B cell (primary cell): Measurements from ENCODE around the gene CALHM4. TPM values are rescaled to one million over a fixed set of nuclear protein-coding genes. Genes with fewer than 3 reads are reported as not detected.

Experiments used
- ATAC-seq: fragments of 200-7000 bp; cut with Tn5 transposase; one replicate; pipeline ENCODE4 v1.10.0; 2021; ENCODE audit warnings: low read depth, mild to moderate bottlenecking, moderate number of reproducible peaks, moderate library complexity
- CTCF ChIA-PET: fragments of 350-600 bp; sonication (Branson Sonifier 250); formaldehyde crosslinking; loops from one replicate; lab custom pipeline; 2021; ENCODE audit warnings: antibody characterized with exemption, inconsistent platforms; lab: Charles Lee
- POLR2A ChIA-PET: fragments of 350-600 bp; sonication (Branson Sonifier 250); formaldehyde crosslinking; loops from one replicate; lab custom pipeline; 2021; ENCODE audit warnings: antibody characterized with exemption; lab: Charles Lee
- DNase-seq: peaks from one replicate; pipeline ENCODE4 v3.0.0; 2013
- H2AFZ ChIP-seq: 2 replicates; pipeline ENCODE4 v1.6.1; 2012; ENCODE audit warnings: mild to moderate bottlenecking, low read depth, low read length; ENCODE audit not compliant: insufficient read depth, poor library complexity, severe bottlenecking
- H3K27ac ChIP-seq, 2 donors: 1 replicate in 1 of 2; 2 replicates in 1 of 2; pipeline ENCODE4 v1.5.1; 2012 to 2013; ENCODE audit warnings: low read length in 2 of 2, mild to moderate bottlenecking in 2 of 2, moderate library complexity in 1 of 2
- H3K27me3 ChIP-seq, 4 experiments: fragments of 200-600 bp in 1 of 4; sonication (generic) in 1 of 4; replicated peaks in 1 of 4; 1 replicate in 2 of 4; 2 replicates in 2 of 4; pipeline versions ENCODE4 v1.6.1 to v1.7.0; 2013 to 2016; ENCODE audit warnings: low read length in 3 of 4, mild to moderate bottlenecking in 2 of 4, mixed read lengths in 1 of 4, moderate library complexity in 1 of 4; ENCODE audit not compliant: insufficient read depth in 4 of 4, control insufficient read depth in 3 of 4; ENCODE audit errors: control extremely low read depth in 1 of 4
- H3K36me3 ChIP-seq, 2 experiments: replicated peaks in 1 of 2; 1 replicate in 1 of 2; 2 replicates in 1 of 2; pipeline versions ENCODE4 v1.6.1 to v1.7.1; 2013; ENCODE audit warnings: low read length in 1 of 2; ENCODE audit not compliant: insufficient read depth in 2 of 2, control insufficient read depth in 1 of 2; ENCODE audit errors: control extremely low read depth in 1 of 2, extremely low read depth in 1 of 2
- H3K4me1 ChIP-seq, 2 donors: fragments of 200-600 bp in 1 of 2; sonication (generic) in 1 of 2; 1 replicate in 1 of 2; 2 replicates in 1 of 2; pipeline versions ENCODE4 v1.5.1 to v1.6.1; 2013 to 2017; ENCODE audit warnings: low read length in 2 of 2; ENCODE audit not compliant: control insufficient read depth in 2 of 2, insufficient read depth in 2 of 2
- H3K4me2 ChIP-seq: replicated peaks from 2 replicates; pipeline ENCODE3; 2012; ENCODE audit warnings: mild to moderate bottlenecking, low read depth, low read length; ENCODE audit not compliant: poor library complexity, severe bottlenecking
- H3K4me3 ChIP-seq, 5 experiments: fragments of 200-600 bp in 1 of 5; sonication (generic) in 1 of 5; 1 replicate in 3 of 5; 2 replicates in 2 of 5; pipeline versions ENCODE4 v1.5.1 to v1.7.0; 2011 to 2016; ENCODE audit warnings: low read length in 4 of 5, mild to moderate bottlenecking in 4 of 5, low read depth in 2 of 5, control low read depth in 1 of 5, moderate library complexity in 1 of 5; ENCODE audit not compliant: insufficient read depth in 1 of 5; ENCODE audit errors: control extremely low read depth in 1 of 5, extremely low read depth in 1 of 5
- H3K79me2 ChIP-seq: fragments of 200-600 bp; sonication (generic); one replicate; pipeline ENCODE4 v1.6.0; 2016; ENCODE audit warnings: low read length; ENCODE audit not compliant: control insufficient read depth, insufficient read depth
- H3K9ac ChIP-seq: fragments of 200-600 bp; sonication (generic); 2 replicates; pipeline ENCODE4 v1.6.1; 2017; ENCODE audit warnings: mild to moderate bottlenecking, low read length, moderate library complexity
- H3K9me3 ChIP-seq, 3 donors: one replicate each; pipeline versions ENCODE4 v1.6.1 to v1.7.1; 2013; ENCODE audit warnings: low read length in 2 of 3; ENCODE audit not compliant: control insufficient read depth in 2 of 3, insufficient read depth in 1 of 3; ENCODE audit errors: control extremely low read depth in 1 of 3
- H4K20me1 ChIP-seq: 2 replicates; pipeline ENCODE4 v1.6.0; 2012; ENCODE audit warnings: mild to moderate bottlenecking, low read length; ENCODE audit not compliant: insufficient read depth, control insufficient read depth, poor library complexity, severe bottlenecking
- H3K27ac Mint-ChIP-seq: one replicate; pipeline ENCODE4 v1.8.0; 2021; ENCODE audit warnings: mixed read lengths
- H3K27me3 Mint-ChIP-seq: one replicate; pipeline ENCODE4 v1.8.0; 2021; ENCODE audit warnings: mixed read lengths
- H3K4me1 Mint-ChIP-seq: one replicate; pipeline ENCODE4 v1.8.0; 2021; ENCODE audit warnings: mixed read lengths
- H3K4me3 Mint-ChIP-seq: one replicate; pipeline ENCODE4 v1.8.0; 2021; ENCODE audit warnings: mixed read lengths
- H3K9me3 Mint-ChIP-seq: one replicate; pipeline ENCODE4 v1.8.0; 2022; ENCODE audit warnings: mixed read lengths; ENCODE audit not compliant: insufficient read depth
- CTCF ChIP-seq: fragments of 200-600 bp; IDR thresholded peaks from one replicate; pipeline ENCODE4 v1.8.0; 2022; ENCODE audit warnings: antibody characterized with exemption, mild to moderate bottlenecking
- EZH2 ChIP-seq: IDR thresholded peaks from 2 replicates; pipeline ENCODE4 v1.6.1; 2012; ENCODE audit warnings: borderline replicate concordance, low read depth, mild to moderate bottlenecking, moderate library complexity, low read length; ENCODE audit not compliant: insufficient read depth, poor library complexity, severe bottlenecking
- WGBS: methylation state at CpG from one replicate; pipeline ENCODE4 v1.1.5; 2013; ENCODE audit warnings: missing lambda C conversion rate; ENCODE audit not compliant: insufficient coverage; 5-methylcytosine and 5-hydroxymethylcytosine counted together
- intact Hi-C: fragments of 100-400 bp; cut with micrococcal nuclease; formaldehyde crosslinking; loops from one replicate; pipeline ENCODE4 v1.10.0; 2022
- polyA plus RNA-seq: library from polyadenylated mRNA; depleted of rRNA; stranded (reverse); fragments of >200 nt; gene quantifications from 2 replicates; pipeline ENCODE4 v1.2.3, GENCODE V29; 2012
- total RNA-seq, 2 donors: library from RNA; stranded (reverse); fragments of 120-200 nt in 1 of 2; gene quantifications; 1 replicate in 1 of 2; 2 replicates in 1 of 2; pipeline versions ENCODE4 v1.2.3 to v1.2.4, GENCODE V29; 2013 to 2022

The CALHM4 gene
- total and polyA plus RNA-seq, 2 donors (not counting 1 experiment from before 2014, with no cell fraction given): not detected

DNA sequence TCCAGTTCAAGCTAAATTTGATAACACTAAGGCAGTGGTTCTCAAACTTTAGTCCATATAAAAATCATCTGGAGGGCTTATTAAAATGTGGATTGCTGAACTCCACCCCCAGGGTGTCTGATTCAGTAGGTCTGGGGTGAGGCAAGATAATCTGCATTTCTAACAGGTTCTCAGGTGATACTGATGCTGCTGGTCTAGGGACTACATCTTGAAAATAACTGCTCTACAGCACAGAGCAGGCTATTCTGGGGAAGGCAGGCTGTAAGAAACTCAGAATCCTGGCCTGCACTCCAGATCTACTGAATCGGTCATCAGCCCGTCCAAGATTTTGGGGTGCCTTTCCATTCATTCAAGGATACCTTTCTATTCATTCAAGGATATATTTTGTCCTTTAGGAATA is 30.7 kb upstream of the CALHM4 start:
- Mint-ChIP-seq H3K4me3 (no peak overlapping the region), H3K9me3 (no peaks in the 10 kb centered on the region), H3K4me1 (peaks cover 3% of the 10 kb centered on the region), H3K27ac (no peak overlapping the region), H3K27me3 (peaks cover 6% of the 10 kb centered on the region)
- ChIA-PET POLR2A (no interaction called here), CTCF (interaction anchor here (1.0 to 1.8 kb wide), 3 partner anchors 10 to 235 kb away, joined by 3 to 5 read pairs (median 5); no protein-coding TSS in a partner anchor)
- WGBS: no CpG with 5 or more reads among the region's 2 CpGs
- Histone ChIP-seq H3K27ac (no peak overlapping the region), H3K4me3 (no peak overlapping the region), H3K9me3 (no peaks in the 10 kb centered on the region), H3K9ac (no peak overlapping the region), H3K36me3 (no peaks in the 10 kb centered on the region), H3K27me3 (peaks cover 0 to 3% (median 0%) of the 10 kb centered on the region in 4 experiments), H4K20me1 (no peaks in the 10 kb centered on the region), H3K4me2 (no peak overlapping the region), H3K4me1 (no peaks in the 10 kb centered on the region), H2AFZ (no peak overlapping the region), H3K79me2 (no peaks in the 10 kb centered on the region)
- no peak for DNase-seq
- no peak for ATAC-seq
- intact Hi-C loops: no loop called here
- no peak for TF ChIP-seq EZH2
- TF ChIP-seq CTCF: no peak

DNA sequence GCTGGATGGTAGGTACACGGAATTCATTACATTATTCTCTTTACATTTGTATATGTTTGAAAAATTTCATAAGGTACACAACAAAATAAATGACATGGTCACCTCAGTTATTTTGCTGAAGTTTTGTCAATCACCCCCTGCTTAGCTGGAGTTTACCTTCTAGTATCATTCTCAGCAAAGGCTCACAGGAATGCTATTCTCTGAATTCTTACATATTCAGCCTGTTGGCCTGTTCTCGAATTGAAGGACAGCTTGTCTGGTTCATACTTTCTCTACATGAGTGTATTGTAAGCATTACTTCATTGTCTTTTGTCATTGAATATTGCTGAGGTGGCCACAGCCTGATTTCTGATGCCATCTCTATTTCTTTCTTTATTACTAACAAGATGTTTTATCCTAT is 29.3 kb upstream of the CALHM4 start:
- CTCF ChIA-PET: interaction anchor here (1.3 to 1.4 kb wide), 2 partner anchors 9 to 236 kb away, joined by 3 to 7 read pairs; no protein-coding TSS in a partner anchor
- Histone ChIP-seq H3K9me3 (no peaks in the 10 kb centered on the region), H3K4me3 (no peak overlapping the region), H2AFZ (no peak overlapping the region), H4K20me1 (no peaks in the 10 kb centered on the region), H3K27me3 (peaks cover 0 to 3% (median 0%) of the 10 kb centered on the region in 4 experiments), H3K79me2 (no peaks in the 10 kb centered on the region), H3K9ac (no peak overlapping the region), H3K4me2 (no peak overlapping the region), H3K36me3 (no peaks in the 10 kb centered on the region), H3K27ac (no peak overlapping the region), H3K4me1 (no peaks in the 10 kb centered on the region)
- no peak for DNase-seq
- no peak for TF ChIP-seq EZH2
- TF ChIP-seq CTCF: no peak
- WGBS: no CpG with 5 or more reads among the region's 2 CpGs
- no peak for ATAC-seq
- H3K4me1 Mint-ChIP-seq: peaks cover 3% of the 10 kb centered on the region
- H3K4me3 Mint-ChIP-seq: no peak overlapping the region
- no peak overlapping the region for H3K27ac Mint-ChIP-seq
- POLR2A ChIA-PET: no interaction called here
- H3K9me3 Mint-ChIP-seq: no peaks in the 10 kb centered on the region
- intact Hi-C loops: no loop called here
- H3K27me3 Mint-ChIP-seq: peaks cover 3% of the 10 kb centered on the region
